ENCODE measurements around the gene ANP32E.

DNA sequence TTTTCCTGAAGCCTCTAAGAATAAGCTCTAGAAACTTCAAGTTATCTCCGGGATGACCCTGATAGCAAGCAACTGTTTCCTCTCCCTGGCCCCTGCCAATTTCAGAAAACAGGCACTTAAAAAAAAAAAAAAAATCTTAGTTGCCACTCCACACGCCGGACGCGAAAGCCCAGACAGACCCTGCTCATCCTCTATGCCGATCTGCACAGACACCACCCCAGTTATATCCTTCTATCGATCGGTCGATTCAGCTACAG lies 1.7 kb downstream of the ANP32E start:
- TF ChIP-seq, protein P1, sequence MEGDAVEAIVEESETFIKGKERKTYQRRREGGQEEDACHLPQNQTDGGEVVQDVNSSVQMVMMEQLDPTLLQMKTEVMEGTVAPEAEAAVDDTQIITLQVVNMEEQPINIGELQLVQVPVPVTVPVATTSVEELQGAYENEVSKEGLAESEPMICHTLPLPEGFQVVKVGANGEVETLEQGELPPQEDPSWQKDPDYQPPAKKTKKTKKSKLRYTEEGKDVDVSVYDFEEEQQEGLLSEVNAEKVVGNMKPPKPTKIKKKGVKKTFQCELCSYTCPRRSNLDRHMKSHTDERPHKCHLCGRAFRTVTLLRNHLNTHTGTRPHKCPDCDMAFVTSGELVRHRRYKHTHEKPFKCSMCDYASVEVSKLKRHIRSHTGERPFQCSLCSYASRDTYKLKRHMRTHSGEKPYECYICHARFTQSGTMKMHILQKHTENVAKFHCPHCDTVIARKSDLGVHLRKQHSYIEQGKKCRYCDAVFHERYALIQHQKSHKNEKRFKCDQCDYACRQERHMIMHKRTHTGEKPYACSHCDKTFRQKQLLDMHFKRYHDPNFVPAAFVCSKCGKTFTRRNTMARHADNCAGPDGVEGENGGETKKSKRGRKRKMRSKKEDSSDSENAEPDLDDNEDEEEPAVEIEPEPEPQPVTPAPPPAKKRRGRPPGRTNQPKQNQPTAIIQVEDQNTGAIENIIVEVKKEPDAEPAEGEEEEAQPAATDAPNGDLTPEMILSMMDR (conservative IDR thresholded peaks at IDR 0.05; ENCODE audit: low read depth, low read length): no peak
- no peak for TF ChIP-seq RFX5 (IDR thresholded peaks at IDR 0.05; ENCODE audit: low read depth, low read length)
- TF ChIP-seq, protein P2, sequence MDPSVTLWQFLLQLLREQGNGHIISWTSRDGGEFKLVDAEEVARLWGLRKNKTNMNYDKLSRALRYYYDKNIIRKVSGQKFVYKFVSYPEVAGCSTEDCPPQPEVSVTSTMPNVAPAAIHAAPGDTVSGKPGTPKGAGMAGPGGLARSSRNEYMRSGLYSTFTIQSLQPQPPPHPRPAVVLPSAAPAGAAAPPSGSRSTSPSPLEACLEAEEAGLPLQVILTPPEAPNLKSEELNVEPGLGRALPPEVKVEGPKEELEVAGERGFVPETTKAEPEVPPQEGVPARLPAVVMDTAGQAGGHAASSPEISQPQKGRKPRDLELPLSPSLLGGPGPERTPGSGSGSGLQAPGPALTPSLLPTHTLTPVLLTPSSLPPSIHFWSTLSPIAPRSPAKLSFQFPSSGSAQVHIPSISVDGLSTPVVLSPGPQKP (IDR thresholded peaks at IDR 0.05; ENCODE audit: borderline replicate concordance, low read depth, low read length): no peak
- TF ChIP-seq CEBPB (IDR thresholded peaks at IDR 0.05; ENCODE audit: low read depth, low read length): no peak
- no peak for TF ChIP-seq POLR2A (IDR thresholded peaks at IDR 0.05; ENCODE audit: low read depth, low read length)
- no peak for TF ChIP-seq MAZ (IDR thresholded peaks at IDR 0.05; ENCODE audit: borderline replicate concordance, low read depth, low read length)
- no peak for TF ChIP-seq MAFK (IDR thresholded peaks at IDR 0.05; ENCODE audit: low read depth, low read length)
- no peak for TF ChIP-seq BHLHE40 (IDR thresholded peaks at IDR 0.05; ENCODE audit: low read depth, low read length)
- TF ChIP-seq USF2 (IDR thresholded peaks at IDR 0.05; ENCODE audit: low read depth, low read length): no peak
- no peak for TF ChIP-seq MXI1 (IDR thresholded peaks at IDR 0.05; ENCODE audit: borderline replicate concordance, low read depth, low read length)
- TF ChIP-seq FOS (IDR thresholded peaks at IDR 0.05; ENCODE audit: low read depth, low read length): no peak
- TF ChIP-seq RAD21 (IDR thresholded peaks at IDR 0.05; ENCODE audit: low read length): no peak
- TF ChIP-seq SMC3 (IDR thresholded peaks at IDR 0.05; ENCODE audit: low read depth, low read length): no peak
- TF ChIP-seq RCOR1 (IDR thresholded peaks at IDR 0.05; ENCODE audit: insufficient replicate concordance, low read length): no peak

All from IMR-90 (cell line).